AG09319 (cell line): Measurements from ENCODE around the gene CSHL1.
A peak's percentile ranks its signal among the peaks of the same experiment; 100 is the strongest.
"Not testable (repeated sequence)": the region's sequence is repeated elsewhere in the genome, so short reads cannot be mapped to it uniquely, and the experiment has no call there.

Source experiments
- DNase-seq: peaks from one replicate; pipeline ENCODE4 v3.0.0-alpha.2; 2010; ENCODE audit warnings: low read depth; ENCODE audit errors: extremely low read depth
- TF ChIP-seq, protein P1 (sequence below): IDR thresholded peaks from 2 replicates; pipeline ENCODE4 v1.5.1; 2011; ENCODE audit warnings: low read depth, mild to moderate bottlenecking, inconsistent platforms, low read length, moderate library complexity

The CSHL1 gene

DNA sequence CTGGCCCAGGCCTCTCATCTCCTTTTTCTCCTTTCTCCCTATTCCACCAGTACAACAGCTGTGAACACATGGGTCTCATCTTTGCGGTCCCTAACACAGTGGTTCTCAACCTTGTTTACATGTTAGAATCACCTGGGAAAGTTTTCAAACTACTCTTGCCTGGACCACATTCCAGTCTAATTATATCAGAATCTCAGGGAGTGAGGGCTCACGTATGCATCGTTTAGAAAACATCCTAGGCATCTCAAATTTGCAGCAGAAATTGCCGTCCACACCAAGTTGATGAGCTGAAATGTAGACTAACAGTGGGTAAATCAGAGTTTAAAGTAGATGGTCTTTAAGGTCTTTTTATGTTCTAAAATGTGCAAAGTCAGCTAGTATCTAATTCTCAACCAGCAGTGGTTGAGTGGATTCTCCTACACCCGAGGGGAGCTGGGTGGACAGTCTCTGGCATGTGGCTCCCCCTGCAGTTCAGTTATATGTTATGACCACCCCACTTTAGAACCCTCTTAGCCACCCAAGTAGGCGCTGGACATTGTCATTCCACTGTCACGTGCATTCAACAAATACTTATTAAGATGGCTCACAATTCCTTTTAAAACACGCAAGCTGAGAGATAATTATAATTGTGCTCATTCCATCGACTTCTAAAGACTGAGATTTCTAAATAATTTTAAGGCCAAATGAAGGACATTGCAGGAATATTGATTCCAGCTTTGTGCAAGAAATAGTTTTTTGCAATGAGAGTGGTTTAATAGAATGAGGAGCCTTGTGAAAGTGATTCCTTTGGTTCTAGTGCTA, 41.4 kb downstream of the CSHL1 start:
- TF ChIP-seq, protein P1, sequence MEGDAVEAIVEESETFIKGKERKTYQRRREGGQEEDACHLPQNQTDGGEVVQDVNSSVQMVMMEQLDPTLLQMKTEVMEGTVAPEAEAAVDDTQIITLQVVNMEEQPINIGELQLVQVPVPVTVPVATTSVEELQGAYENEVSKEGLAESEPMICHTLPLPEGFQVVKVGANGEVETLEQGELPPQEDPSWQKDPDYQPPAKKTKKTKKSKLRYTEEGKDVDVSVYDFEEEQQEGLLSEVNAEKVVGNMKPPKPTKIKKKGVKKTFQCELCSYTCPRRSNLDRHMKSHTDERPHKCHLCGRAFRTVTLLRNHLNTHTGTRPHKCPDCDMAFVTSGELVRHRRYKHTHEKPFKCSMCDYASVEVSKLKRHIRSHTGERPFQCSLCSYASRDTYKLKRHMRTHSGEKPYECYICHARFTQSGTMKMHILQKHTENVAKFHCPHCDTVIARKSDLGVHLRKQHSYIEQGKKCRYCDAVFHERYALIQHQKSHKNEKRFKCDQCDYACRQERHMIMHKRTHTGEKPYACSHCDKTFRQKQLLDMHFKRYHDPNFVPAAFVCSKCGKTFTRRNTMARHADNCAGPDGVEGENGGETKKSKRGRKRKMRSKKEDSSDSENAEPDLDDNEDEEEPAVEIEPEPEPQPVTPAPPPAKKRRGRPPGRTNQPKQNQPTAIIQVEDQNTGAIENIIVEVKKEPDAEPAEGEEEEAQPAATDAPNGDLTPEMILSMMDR, result peak; percentile 8
- not testable (repeated sequence) for DNase-seq

- TF ChIP-seq, protein P1, result peak; percentile 5
- DNase-seq, result not testable (repeated sequence)
These were observed 44.4 kb downstream of the CSHL1 start for GRCh38 chr17:63866625-63867024.
